Activated naive CD4-positive, alpha-beta T cell treated with anti-CD3 and anti-CD28 coated beads, Interleukin-2, amount 50 U/mL, for 24 hours (primary cell): ENCODE measurements around the gene ANKRD34A.
A peak's percentile ranks its signal among the peaks of the same experiment; 100 is the strongest.

ENCODE experiments used
- H3K27ac Mint-ChIP-seq: one replicate; pipeline ENCODE4 v1.8.0; 2021; ENCODE audit warnings: mild to moderate bottlenecking, mixed read lengths
- H3K27me3 Mint-ChIP-seq: one replicate; pipeline ENCODE4 v1.8.0; 2021; ENCODE audit warnings: mixed read lengths
- H3K36me3 Mint-ChIP-seq: one replicate; pipeline ENCODE4 v1.8.0; 2021; ENCODE audit warnings: mixed read lengths
- H3K4me1 Mint-ChIP-seq: one replicate; pipeline ENCODE4 v1.8.0; 2021; ENCODE audit warnings: mixed read lengths
- H3K4me3 Mint-ChIP-seq: one replicate; pipeline ENCODE4 v1.8.0; 2021; ENCODE audit warnings: mild to moderate bottlenecking, mixed read lengths
- H3K9me3 Mint-ChIP-seq: one replicate; pipeline ENCODE4 v1.8.0; 2021; ENCODE audit warnings: mixed read lengths

The ANKRD34A gene

GRCh38 chr1:145993618-145994390 is 29.4 kb upstream of the ANKRD34A start:
- Mint-ChIP-seq H3K4me1 (peaks cover 60% of the 10 kb centered on the region), H3K27me3 (no peaks in the 10 kb centered on the region), H3K4me3 (peak overlapping the region; percentile 91), H3K36me3 (peaks cover 28% of the 10 kb centered on the region), H3K9me3 (no peaks in the 10 kb centered on the region), H3K27ac (peak overlapping the region; percentile 99)

GRCh38 chr1:145992958-145993617 is 28.7 kb upstream of the ANKRD34A start:
- H3K4me1 Mint-ChIP-seq, result peaks cover 60% of the 10 kb centered on the region
- peaks cover 28% of the 10 kb centered on the region for H3K36me3 Mint-ChIP-seq

DNA sequence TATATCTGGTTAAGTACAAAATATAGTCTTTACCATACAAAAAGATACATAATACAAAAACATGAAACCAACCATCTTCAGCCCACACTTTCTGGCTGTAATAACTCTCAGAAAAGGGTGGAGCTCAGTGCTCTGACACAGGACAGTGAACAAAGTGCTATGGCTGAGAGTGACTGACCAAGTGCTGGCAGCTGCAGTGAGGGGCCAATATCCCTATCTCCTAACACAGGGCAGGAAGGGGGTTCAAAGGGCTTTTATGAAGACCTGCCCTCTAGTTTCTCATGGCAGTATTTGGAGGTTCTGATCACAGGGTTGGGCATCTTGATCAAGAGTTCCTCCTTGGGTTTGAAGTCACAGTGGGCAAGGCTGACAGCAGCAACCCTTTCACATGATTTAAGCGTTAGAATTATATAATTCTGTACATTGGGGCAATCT is 28.1 kb upstream of the ANKRD34A start:
- H3K4me3 Mint-ChIP-seq, result peak overlapping the region; percentile 91
- H3K4me1 Mint-ChIP-seq, result peaks cover 60% of the 10 kb centered on the region
- no peaks in the 10 kb centered on the region for H3K9me3 Mint-ChIP-seq
- H3K27ac Mint-ChIP-seq, result peak overlapping the region; percentile 99
- H3K36me3 Mint-ChIP-seq, result peaks cover 28% of the 10 kb centered on the region
- no peaks in the 10 kb centered on the region for H3K27me3 Mint-ChIP-seq

More at GRCh38 chr1:145992958-145993617, 28.7 kb upstream of the ANKRD34A start:
- Mint-ChIP-seq H3K27me3 (no peaks in the 10 kb centered on the region), H3K27ac (peak overlapping the region; percentile 99), H3K9me3 (no peaks in the 10 kb centered on the region), H3K4me3 (peak overlapping the region; percentile 91)

DNA sequence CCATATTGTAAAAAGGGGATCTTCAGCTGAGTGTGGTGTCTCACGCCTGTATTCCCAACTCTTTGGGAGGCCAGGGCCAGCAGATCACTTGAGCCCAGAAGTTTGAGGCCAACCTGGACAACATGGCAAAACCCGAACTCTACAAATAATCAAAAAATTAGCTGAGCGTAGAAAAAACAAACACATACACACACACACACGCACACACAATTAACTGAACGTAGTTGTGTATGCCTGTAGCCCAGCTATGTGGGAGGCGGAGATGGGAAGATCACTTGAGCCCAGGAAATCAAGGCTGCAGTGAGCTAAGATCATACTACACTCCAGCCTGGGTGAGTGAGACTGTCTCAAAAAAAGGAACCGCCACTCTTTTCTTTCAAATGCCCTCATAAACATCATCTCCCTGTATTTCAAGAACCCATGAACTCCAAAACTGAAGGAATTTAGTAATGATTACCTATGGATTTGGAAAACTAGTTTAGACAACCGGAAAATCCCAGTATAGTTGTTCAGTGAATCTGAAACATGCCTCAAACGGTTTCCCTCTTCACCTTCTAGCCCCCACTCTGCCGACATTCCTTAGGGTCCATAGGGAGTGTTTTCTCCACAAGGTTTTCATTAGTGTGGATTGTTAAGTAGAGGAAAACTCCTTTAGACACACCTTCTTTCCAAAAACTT is 27.5 kb upstream of the ANKRD34A start:
- peak overlapping the region; percentile 88 for H3K27ac Mint-ChIP-seq
- H3K4me3 Mint-ChIP-seq, result peak overlapping the region; percentile 91
- no peaks in the 10 kb centered on the region for H3K9me3 Mint-ChIP-seq
- peaks cover 28% of the 10 kb centered on the region for H3K36me3 Mint-ChIP-seq
- peaks cover 59% of the 10 kb centered on the region for H3K4me1 Mint-ChIP-seq
- no peaks in the 10 kb centered on the region for H3K27me3 Mint-ChIP-seq

GRCh38 chr1:145990249-145990855 is 26.0 kb upstream of the ANKRD34A start:
- H3K4me1 Mint-ChIP-seq, result peaks cover 59% of the 10 kb centered on the region
- H3K9me3 Mint-ChIP-seq, result no peaks in the 10 kb centered on the region
- no peaks in the 10 kb centered on the region for H3K27me3 Mint-ChIP-seq
- H3K27ac Mint-ChIP-seq, result peak overlapping the region; percentile 92
- H3K36me3 Mint-ChIP-seq, result peaks cover 26% of the 10 kb centered on the region
- H3K4me3 Mint-ChIP-seq, result no peak overlapping the region

- no peaks in the 10 kb centered on the region for H3K27me3 Mint-ChIP-seq
- H3K36me3 Mint-ChIP-seq, result peaks cover 14% of the 10 kb centered on the region
- H3K4me3 Mint-ChIP-seq, result peak overlapping the region; percentile 43
- H3K9me3 Mint-ChIP-seq, result no peaks in the 10 kb centered on the region
- H3K4me1 Mint-ChIP-seq, result peaks cover 54% of the 10 kb centered on the region
- H3K27ac Mint-ChIP-seq, result peak overlapping the region; percentile 85
Measured at GRCh38 chr1:145988773-145989172, 24.4 kb upstream of the ANKRD34A start.

DNA sequence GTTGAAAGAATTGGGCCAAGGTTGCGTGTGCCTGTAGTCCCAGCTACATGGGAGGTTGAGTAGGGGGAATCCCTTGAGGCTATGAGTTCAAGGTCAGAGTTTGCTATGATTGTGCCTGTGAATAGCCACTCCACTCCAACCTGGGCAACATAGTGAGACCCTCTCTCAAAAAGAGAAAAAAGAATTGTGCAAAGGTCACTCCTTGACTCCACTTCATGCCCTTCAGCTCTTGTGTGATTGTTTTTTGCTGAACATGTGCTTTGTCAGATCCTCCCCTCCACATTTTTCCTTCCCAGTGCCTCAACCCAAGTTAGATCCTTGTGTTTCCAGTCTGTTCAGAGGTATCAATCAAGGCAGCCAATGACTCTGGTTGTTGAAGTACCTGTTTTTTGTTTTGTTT is 23.6 kb upstream of the ANKRD34A start:
- Mint-ChIP-seq H3K27me3 (no peaks in the 10 kb centered on the region), H3K9me3 (no peaks in the 10 kb centered on the region), H3K4me1 (peaks cover 46% of the 10 kb centered on the region), H3K27ac (peak overlapping the region; percentile 25), H3K4me3 (no peak overlapping the region), H3K36me3 (peaks cover 8% of the 10 kb centered on the region)

- Mint-ChIP-seq H3K27me3 (no peaks in the 10 kb centered on the region), H3K4me1 (peaks cover 32% of the 10 kb centered on the region), H3K27ac (no peak overlapping the region), H3K4me3 (no peak overlapping the region), H3K9me3 (no peaks in the 10 kb centered on the region), H3K36me3 (no peaks in the 10 kb centered on the region)
Measured at GRCh38 chr1:145986551-145986950, 22.2 kb upstream of the ANKRD34A start.

DNA sequence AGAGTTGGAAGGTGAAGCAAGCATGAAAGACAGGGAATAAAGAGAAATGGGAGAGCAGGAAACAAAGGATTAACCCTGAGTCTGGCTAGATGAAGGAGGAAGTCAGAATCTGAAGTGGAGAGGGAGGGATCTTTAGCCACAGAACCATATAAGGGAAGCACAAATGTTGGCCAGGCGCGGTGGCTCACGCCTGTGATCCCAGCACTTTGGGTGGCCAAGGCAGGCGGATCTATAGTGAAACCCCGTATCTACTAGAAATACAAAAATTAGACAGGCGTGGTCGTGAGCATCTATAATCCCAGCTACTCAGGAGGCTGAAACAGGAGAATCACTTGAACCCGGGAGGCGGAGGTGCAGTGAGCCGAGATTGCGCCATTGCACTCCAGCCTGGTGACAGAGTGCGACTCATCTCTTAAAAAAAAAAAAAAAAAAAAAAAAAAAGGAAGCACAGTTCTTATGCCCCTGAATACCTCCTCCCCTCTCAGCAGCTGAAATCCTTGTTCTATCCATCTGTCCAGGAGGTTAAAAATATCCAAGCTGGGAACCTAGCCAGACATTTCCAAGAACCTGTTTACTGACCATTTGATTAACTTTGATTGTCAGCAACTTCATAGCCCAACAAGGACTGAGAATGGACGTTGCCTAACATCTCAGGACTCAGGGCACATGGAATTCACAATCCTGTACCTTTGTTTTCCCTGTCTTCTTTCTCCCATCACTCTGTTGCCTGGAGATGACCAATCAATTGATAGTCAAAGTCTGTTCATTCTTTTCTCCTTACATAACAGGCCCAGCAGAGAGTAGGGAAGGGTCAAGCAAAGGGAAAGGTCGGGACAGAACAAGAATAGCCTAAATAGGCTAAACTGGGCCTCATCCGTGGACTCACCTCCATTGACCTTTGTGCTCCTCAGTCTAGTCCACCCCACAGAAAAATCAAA is 21.4 kb upstream of the ANKRD34A start:
- Mint-ChIP-seq H3K4me3 (peak overlapping the region; percentile 51), H3K9me3 (no peaks in the 10 kb centered on the region), H3K27ac (peak overlapping the region; percentile 90), H3K27me3 (no peaks in the 10 kb centered on the region), H3K36me3 (no peaks in the 10 kb centered on the region), H3K4me1 (peaks cover 24% of the 10 kb centered on the region)

GRCh38 chr1:145985129-145985501 is 20.7 kb upstream of the ANKRD34A start:
- peak overlapping the region; percentile 49 for H3K4me3 Mint-ChIP-seq
- H3K27ac Mint-ChIP-seq, result peak overlapping the region; percentile 90
- no peaks in the 10 kb centered on the region for H3K9me3 Mint-ChIP-seq
- H3K27me3 Mint-ChIP-seq, result no peaks in the 10 kb centered on the region
- peaks cover 18% of the 10 kb centered on the region for H3K4me1 Mint-ChIP-seq
- no peaks in the 10 kb centered on the region for H3K36me3 Mint-ChIP-seq

- Mint-ChIP-seq H3K27me3 (no peaks in the 10 kb centered on the region), H3K4me1 (peaks cover 17% of the 10 kb centered on the region), H3K36me3 (no peaks in the 10 kb centered on the region), H3K4me3 (peak overlapping the region; percentile 49), H3K27ac (peak overlapping the region; percentile 91), H3K9me3 (no peaks in the 10 kb centered on the region)
Measured at GRCh38 chr1:145983960-145984830, 19.8 kb upstream of the ANKRD34A start.

GRCh38 chr1:145983206-145983675 is 18.9 kb upstream of the ANKRD34A start:
- peak overlapping the region; percentile 91 for H3K27ac Mint-ChIP-seq
- H3K4me3 Mint-ChIP-seq, result peak overlapping the region; percentile 52
- no peaks in the 10 kb centered on the region for H3K27me3 Mint-ChIP-seq
- no peaks in the 10 kb centered on the region for H3K9me3 Mint-ChIP-seq
- H3K36me3 Mint-ChIP-seq, result no peaks in the 10 kb centered on the region
- H3K4me1 Mint-ChIP-seq, result peaks cover 9% of the 10 kb centered on the region

DNA sequence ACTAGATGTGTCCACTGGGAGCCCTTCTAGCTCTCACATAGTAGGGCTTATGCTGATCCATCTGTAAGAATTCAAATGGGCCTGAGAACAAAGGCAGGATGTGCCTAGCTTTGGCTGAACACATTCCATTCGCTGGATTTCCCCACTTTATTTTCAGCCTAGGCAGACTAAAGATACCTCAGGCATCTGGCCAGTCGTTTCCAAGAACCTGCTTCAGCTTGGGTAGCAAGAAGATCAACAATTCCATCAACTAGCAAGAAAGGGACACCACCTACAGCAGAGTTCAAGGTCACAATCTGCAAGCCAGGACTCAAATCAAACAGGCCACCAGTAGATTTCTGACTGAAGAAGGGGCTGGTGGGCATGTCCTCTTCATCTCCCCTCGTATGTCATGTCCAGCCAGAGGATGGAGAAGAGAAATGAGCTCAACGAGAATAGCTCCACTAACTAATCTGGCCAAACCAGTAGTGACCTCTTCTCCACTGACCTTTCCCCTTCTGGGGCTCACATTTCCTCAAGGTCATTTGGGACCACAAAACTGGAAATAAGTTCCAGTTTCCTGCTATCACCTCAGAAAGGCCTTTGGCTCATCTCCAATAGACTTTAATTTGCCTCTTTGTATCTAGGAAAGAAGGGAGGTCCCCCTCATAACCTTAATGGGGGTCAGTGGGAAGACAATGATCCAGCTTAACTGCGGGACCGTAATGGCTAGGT is 17.8 kb upstream of the ANKRD34A start:
- peak overlapping the region; percentile 91 for H3K27ac Mint-ChIP-seq
- H3K9me3 Mint-ChIP-seq, result no peaks in the 10 kb centered on the region
- no peaks in the 10 kb centered on the region for H3K4me1 Mint-ChIP-seq
- no peaks in the 10 kb centered on the region for H3K36me3 Mint-ChIP-seq
- H3K4me3 Mint-ChIP-seq, result no peak overlapping the region
- no peaks in the 10 kb centered on the region for H3K27me3 Mint-ChIP-seq
